ENCODE data around the gene SLC12A5. TPM values are rescaled to one million over a fixed set of nuclear protein-coding genes. Genes with fewer than 3 reads are reported as not detected.

The SLC12A5 gene
- total and polyA plus RNA-seq, 8 donors: 0.93 to 6.2 (median 3.4) TPM; not detected in 4

GRCh38 chr20:46046588-46047310 is 17.7 kb downstream of the SLC12A5 start:
- H3K36me3 ChIP-seq: no peaks in the 10 kb centered on the region
- TF ChIP-seq CTCF (IDR thresholded peaks at IDR 0.05) (no peak), POLR2AphosphoS5 (IDR thresholded peaks at IDR 0.05) (no peak), EP300 (IDR thresholded peaks at IDR 0.05) (no peak), POLR2A (IDR thresholded peaks at IDR 0.05) (no peak)
- no peak overlapping the region for H3K27ac ChIP-seq
- no peak overlapping the region for H3K4me3 ChIP-seq
- WGBS, 5 donors: 71 to 86% (median 79%) methylated on average over 6 to 8 of the region's 8 CpGs
- no peaks in the 10 kb centered on the region for H3K9me3 ChIP-seq
- intact Hi-C loops (cut with DNase I; ENCODE audit: low total_unique reads): no loop called here
- H3K27me3 ChIP-seq: peaks cover 0 to 76% (median 18%) of the 10 kb centered on the region in 3 donors
- DNase-seq: no peak
- no peaks in the 10 kb centered on the region for H3K4me1 ChIP-seq

GRCh38 chr20:46047821-46048220 is 18.8 kb downstream of the SLC12A5 start:
- WGBS, 5 donors: 65 to 75% (median 71%) methylated on average over 8 of the region's 8 CpGs
- Histone ChIP-seq H3K27me3 (peaks cover 0 to 67% (median 10%) of the 10 kb centered on the region in 3 donors), H3K27ac (no peak overlapping the region), H3K36me3 (no peaks in the 10 kb centered on the region), H3K9me3 (no peaks in the 10 kb centered on the region), H3K4me3 (no peak overlapping the region), H3K4me1 (no peaks in the 10 kb centered on the region)
- TF ChIP-seq POLR2A (IDR thresholded peaks at IDR 0.05) (no peak), CTCF (IDR thresholded peaks at IDR 0.05) (no peak), EP300 (IDR thresholded peaks at IDR 0.05) (no peak), POLR2AphosphoS5 (IDR thresholded peaks at IDR 0.05) (no peak)
- intact Hi-C loops (cut with DNase I; ENCODE audit: low total_unique reads): no loop called here
- DNase-seq: no peak

GRCh38 chr20:46049190-46049589 is 20.2 kb downstream of the SLC12A5 start:
- no peaks in the 10 kb centered on the region for H3K4me1 ChIP-seq
- H3K9me3 ChIP-seq: no peaks in the 10 kb centered on the region
- TF ChIP-seq CTCF (IDR thresholded peaks at IDR 0.05): no peak
- no peak for TF ChIP-seq POLR2A (IDR thresholded peaks at IDR 0.05)
- TF ChIP-seq POLR2AphosphoS5 (IDR thresholded peaks at IDR 0.05): no peak
- no peak for TF ChIP-seq EP300 (IDR thresholded peaks at IDR 0.05)
- H3K4me3 ChIP-seq: no peak overlapping the region
- 79 to 93% (median 86%) methylated on average over 4 of the region's 4 CpGs for WGBS, 5 donors
- no peak for DNase-seq
- H3K27me3 ChIP-seq: peaks cover 0 to 56% (median 10%) of the 10 kb centered on the region in 3 donors
- intact Hi-C loops (cut with DNase I; ENCODE audit: low total_unique reads): no loop called here
- H3K27ac ChIP-seq: no peak overlapping the region
- no peaks in the 10 kb centered on the region for H3K36me3 ChIP-seq

GRCh38 chr20:46049815-46050214 is 20.8 kb downstream of the SLC12A5 start:
- no peaks in the 10 kb centered on the region for H3K4me1 ChIP-seq
- H3K9me3 ChIP-seq: no peaks in the 10 kb centered on the region
- DNase-seq: no peak
- intact Hi-C loops (cut with DNase I; ENCODE audit: low total_unique reads): no loop called here
- H3K36me3 ChIP-seq: no peaks in the 10 kb centered on the region
- TF ChIP-seq CTCF (IDR thresholded peaks at IDR 0.05) (no peak), POLR2AphosphoS5 (IDR thresholded peaks at IDR 0.05) (no peak), POLR2A (IDR thresholded peaks at IDR 0.05) (no peak), EP300 (IDR thresholded peaks at IDR 0.05) (no peak)
- H3K4me3 ChIP-seq: no peak overlapping the region
- H3K27me3 ChIP-seq: peaks cover 0 to 56% (median 10%) of the 10 kb centered on the region in 3 donors
- no peak overlapping the region for H3K27ac ChIP-seq

All from stomach (tissue), 9 donors.